ENCODE results near the gene OVOL2. TPM values are rescaled to one million over a fixed set of nuclear protein-coding genes. Genes with fewer than 3 reads are reported as not detected.
"Not testable (repeated sequence)": the region's sequence is repeated elsewhere in the genome, so short reads cannot be mapped to it uniquely, and the experiment has no call there.

OVOL2 gene
- total RNA-seq, 4 donors from 2014 or later: 8.1 to 14.7 (median 9.4) TPM

DNA sequence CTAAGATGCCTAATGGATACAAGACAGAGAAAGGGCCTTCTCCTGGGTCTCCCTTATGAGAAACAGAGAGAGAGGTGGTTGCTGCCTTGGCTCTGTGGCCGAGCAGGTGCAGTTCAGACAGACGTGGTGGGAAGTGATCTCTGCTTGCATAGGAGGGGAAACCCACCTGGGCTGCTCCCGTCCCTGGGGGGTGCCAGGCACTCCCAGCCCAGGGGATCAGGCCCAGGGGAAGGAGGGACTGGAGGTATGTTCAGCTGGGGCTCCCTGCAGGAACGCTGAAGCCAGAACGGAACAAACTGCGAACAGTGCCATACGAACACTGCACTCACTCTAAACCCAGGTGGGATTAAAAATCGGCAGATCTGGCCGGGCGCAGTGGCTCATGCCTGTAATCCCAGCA, 35.7 kb upstream of the OVOL2 start:
- H3K4me3 ChIP-seq: no peak overlapping the region
- no peak for DNase-seq
- no peak overlapping the region for H3K27ac ChIP-seq
- intact Hi-C loops (cut with DNase I): no loop called here
- TF ChIP-seq, protein P1, sequence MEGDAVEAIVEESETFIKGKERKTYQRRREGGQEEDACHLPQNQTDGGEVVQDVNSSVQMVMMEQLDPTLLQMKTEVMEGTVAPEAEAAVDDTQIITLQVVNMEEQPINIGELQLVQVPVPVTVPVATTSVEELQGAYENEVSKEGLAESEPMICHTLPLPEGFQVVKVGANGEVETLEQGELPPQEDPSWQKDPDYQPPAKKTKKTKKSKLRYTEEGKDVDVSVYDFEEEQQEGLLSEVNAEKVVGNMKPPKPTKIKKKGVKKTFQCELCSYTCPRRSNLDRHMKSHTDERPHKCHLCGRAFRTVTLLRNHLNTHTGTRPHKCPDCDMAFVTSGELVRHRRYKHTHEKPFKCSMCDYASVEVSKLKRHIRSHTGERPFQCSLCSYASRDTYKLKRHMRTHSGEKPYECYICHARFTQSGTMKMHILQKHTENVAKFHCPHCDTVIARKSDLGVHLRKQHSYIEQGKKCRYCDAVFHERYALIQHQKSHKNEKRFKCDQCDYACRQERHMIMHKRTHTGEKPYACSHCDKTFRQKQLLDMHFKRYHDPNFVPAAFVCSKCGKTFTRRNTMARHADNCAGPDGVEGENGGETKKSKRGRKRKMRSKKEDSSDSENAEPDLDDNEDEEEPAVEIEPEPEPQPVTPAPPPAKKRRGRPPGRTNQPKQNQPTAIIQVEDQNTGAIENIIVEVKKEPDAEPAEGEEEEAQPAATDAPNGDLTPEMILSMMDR (IDR thresholded peaks at IDR 0.05): no peak
- no peak for TF ChIP-seq POLR2A (IDR thresholded peaks at IDR 0.05)
- no peaks in the 10 kb centered on the region for H3K9me3 ChIP-seq
- no peaks in the 10 kb centered on the region for H3K4me1 ChIP-seq
- 76 to 79% methylated on average over 6 of the region's 10 CpGs for WGBS, 2 donors
- no peaks in the 10 kb centered on the region for H3K27me3 ChIP-seq
- H3K36me3 ChIP-seq: no peaks in the 10 kb centered on the region

DNA sequence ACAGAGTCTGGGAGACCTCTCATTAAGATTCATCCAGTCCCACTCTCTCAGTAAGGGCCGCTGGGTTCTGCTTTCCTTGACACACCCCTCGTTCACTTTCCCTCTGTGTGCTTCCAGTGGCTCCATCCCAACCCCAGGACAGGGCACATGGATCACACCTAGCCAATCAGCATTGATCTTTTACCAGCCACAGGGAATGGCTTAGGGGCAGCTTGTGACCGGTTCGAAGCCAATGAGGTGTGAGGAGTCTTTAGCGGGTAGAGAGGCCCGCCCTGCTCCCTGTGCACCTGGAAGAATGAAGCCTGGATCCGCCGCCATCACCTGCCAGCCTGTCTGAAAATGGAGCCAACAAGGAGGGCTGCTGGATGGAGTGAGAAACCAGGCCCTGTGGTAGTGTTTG, 35.2 kb upstream of the OVOL2 start:
- H3K9me3 ChIP-seq: no peaks in the 10 kb centered on the region
- H3K36me3 ChIP-seq: no peaks in the 10 kb centered on the region
- DNase-seq: no peak
- no peak overlapping the region for H3K27ac ChIP-seq
- no peaks in the 10 kb centered on the region for H3K4me1 ChIP-seq
- 79 to 93% methylated on average over 4 to 8 of the region's 8 CpGs for WGBS, 2 donors
- H3K4me3 ChIP-seq: no peak overlapping the region
- intact Hi-C loops (cut with DNase I): no loop called here
- TF ChIP-seq, protein P1 (IDR thresholded peaks at IDR 0.05): no peak
- TF ChIP-seq POLR2A (IDR thresholded peaks at IDR 0.05): no peak
- no peaks in the 10 kb centered on the region for H3K27me3 ChIP-seq

DNA sequence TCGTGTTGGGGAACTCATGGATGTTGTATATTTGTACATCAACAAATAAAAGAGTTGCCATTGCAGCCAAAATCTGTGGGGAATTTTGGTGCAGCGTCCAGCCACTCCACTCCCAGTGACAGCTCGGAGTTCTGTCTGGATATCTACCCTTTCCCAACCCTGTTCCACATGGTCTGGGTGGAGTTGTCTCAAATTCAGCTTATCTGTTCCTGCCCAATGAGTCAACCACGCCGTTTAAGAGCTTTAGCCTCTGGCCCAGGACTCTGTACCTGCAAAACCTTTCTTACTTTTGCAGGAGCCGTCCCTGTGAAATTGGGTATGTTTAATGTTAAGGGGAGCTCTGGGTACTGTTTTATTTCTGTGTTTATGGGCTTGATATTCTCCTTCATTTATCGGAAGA, 33.9 kb upstream of the OVOL2 start:
- intact Hi-C loops (cut with DNase I): no loop called here
- Histone ChIP-seq H3K36me3 (no peaks in the 10 kb centered on the region), H3K4me1 (no peaks in the 10 kb centered on the region), H3K27me3 (no peaks in the 10 kb centered on the region), H3K4me3 (no peak overlapping the region), H3K9me3 (no peaks in the 10 kb centered on the region), H3K27ac (no peak overlapping the region)
- 67 to 71% methylated on average over 7 of the region's 7 CpGs for WGBS, 2 donors
- TF ChIP-seq POLR2A (IDR thresholded peaks at IDR 0.05): no peak
- TF ChIP-seq, protein P1 (IDR thresholded peaks at IDR 0.05): no peak
- no peak for DNase-seq

DNA sequence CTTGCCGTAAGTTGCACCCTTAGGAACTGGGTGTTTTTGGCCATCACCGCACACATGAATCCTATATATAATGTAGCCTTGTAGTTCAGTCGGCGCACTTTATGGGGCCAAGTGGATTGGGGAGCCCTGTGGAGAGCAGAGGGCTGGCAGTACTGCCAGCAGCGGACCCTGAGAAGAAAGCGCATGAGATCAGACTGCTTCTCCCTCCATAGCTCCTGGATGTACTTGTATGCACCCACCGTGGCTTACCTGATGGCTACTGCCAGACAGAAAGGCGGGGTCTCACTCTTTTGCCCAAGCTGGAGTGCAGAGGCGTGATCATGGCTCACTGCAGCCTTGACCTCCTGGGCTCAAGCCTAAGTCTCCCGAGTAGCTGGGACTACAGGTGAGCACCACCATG, 32.8 kb upstream of the OVOL2 start:
- H3K27me3 ChIP-seq: no peaks in the 10 kb centered on the region
- H3K9me3 ChIP-seq: no peaks in the 10 kb centered on the region
- no peak for DNase-seq
- WGBS, 2 donors: 70 to 89% methylated on average over 10 of the region's 10 CpGs
- no peaks in the 10 kb centered on the region for H3K36me3 ChIP-seq
- H3K4me3 ChIP-seq: no peak overlapping the region
- no peaks in the 10 kb centered on the region for H3K4me1 ChIP-seq
- TF ChIP-seq, protein P1 (IDR thresholded peaks at IDR 0.05): no peak
- TF ChIP-seq POLR2A (IDR thresholded peaks at IDR 0.05): no peak
- intact Hi-C loops (cut with DNase I): no loop called here
- H3K27ac ChIP-seq: no peak overlapping the region

DNA sequence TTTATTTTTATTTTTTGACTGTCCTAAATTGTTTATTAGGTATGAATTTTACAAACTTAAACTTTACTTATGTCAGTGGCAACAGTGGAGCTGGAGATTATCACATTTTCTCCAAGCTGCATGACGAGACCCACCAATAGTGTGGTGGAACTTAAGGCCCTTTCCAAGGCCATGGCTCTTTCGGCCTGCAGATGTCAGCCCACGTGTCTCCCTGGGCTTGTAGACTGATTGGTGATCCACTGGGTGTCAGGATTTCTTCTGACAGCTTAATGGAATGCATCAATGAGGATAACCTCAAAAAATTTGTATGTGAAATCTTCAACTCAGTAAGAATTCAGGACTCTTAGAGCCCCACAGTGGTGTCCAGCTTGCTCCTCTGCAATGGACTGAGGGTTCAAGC, 32.3 kb upstream of the OVOL2 start:
- intact Hi-C loops (cut with DNase I): no loop called here
- Histone ChIP-seq H3K4me1 (no peaks in the 10 kb centered on the region), H3K36me3 (no peaks in the 10 kb centered on the region), H3K27me3 (no peaks in the 10 kb centered on the region), H3K4me3 (no peak overlapping the region), H3K9me3 (no peaks in the 10 kb centered on the region), H3K27ac (no peak overlapping the region)
- TF ChIP-seq, protein P1 (IDR thresholded peaks at IDR 0.05): no peak
- no peak for TF ChIP-seq POLR2A (IDR thresholded peaks at IDR 0.05)
- 59 to 70% methylated on average over 3 of the region's 3 CpGs for WGBS, 2 donors
- DNase-seq: no peak

DNA sequence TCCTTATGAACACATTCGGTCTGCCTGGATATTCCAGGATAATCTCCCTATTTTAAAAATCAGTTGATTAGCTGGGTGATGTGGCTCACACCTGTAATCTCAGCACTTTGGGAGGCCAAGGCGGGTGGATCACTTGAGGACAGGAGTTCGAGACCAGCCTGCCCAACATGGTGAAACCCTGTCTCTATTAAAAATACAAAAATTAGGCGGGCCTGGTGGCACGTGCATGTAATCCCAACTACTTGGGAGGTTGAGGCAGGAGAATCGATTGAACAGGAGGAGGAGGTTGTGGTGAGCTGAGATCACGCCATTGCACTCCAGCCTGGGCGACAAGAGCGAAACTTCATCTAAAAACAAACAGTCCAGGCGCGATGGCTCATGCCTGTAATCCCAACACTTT, 31.1 kb upstream of the OVOL2 start:
- intact Hi-C loops (cut with DNase I); H3K4me1 ChIP-seq; H3K36me3 ChIP-seq; H3K27me3 ChIP-seq; DNase-seq; H3K9me3 ChIP-seq; H3K4me3 ChIP-seq; H3K27ac ChIP-seq: not testable (repeated sequence)
- 74 to 91% methylated on average over 8 to 9 of the region's 11 CpGs for WGBS, 2 donors

DNA sequence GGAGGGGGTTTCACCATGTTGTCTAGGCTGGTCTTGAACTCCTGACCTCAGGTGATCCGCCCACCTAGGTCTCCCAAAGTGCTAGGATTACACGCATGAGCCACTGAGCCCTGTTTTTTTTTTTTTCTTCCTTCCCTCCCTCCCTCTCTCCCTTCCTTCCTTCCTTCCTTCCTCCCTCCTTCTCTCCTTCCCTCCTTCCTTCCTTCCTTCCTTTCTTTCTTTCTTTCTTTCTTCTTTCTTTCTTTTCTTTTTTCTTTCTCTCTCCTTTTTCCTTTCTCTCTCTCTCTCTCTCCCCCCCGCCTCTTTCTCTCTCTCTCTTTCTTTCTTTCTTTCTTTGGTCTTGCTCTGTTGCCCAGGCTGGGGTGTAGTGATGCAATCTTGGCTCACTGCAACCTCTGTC, 30.6 kb upstream of the OVOL2 start:
- WGBS, 2 donors: 76 to 79% methylated on average over 2 to 3 of the region's 3 CpGs
- H3K27me3 ChIP-seq; H3K27ac ChIP-seq; intact Hi-C loops (cut with DNase I); DNase-seq; H3K4me3 ChIP-seq; H3K9me3 ChIP-seq; H3K4me1 ChIP-seq; H3K36me3 ChIP-seq: not testable (repeated sequence)

Data from esophagus squamous epithelium (tissue), 5 donors.